Adipocyte (in vitro differentiated cells): Measurements from ENCODE around the gene ALPL.
A peak's percentile ranks its signal among the peaks of the same experiment; 100 is the strongest.

Experiments
- DNase-seq: peaks from one replicate; pipeline ENCODE4 v3.0.0-alpha.2; 2015; ENCODE audit warnings: low read depth
- H3K27me3 ChIP-seq: replicated peaks from 2 replicates; pipeline ENCODE4 v1.7.0; 2013; ENCODE audit warnings: mild to moderate bottlenecking, low read length, moderate library complexity; ENCODE audit not compliant: control insufficient read depth, insufficient read depth
- H3K36me3 ChIP-seq: 2 replicates; pipeline ENCODE4 v1.7.0; 2013; ENCODE audit warnings: low read length, mild to moderate bottlenecking, moderate library complexity; ENCODE audit not compliant: control insufficient read depth, insufficient read depth, severe bottlenecking
- H3K4me1 ChIP-seq: 2 replicates; pipeline ENCODE4 v1.7.0; 2013; ENCODE audit warnings: mild to moderate bottlenecking, low read length, moderate library complexity; ENCODE audit not compliant: control insufficient read depth, insufficient read depth
- H3K4me3 ChIP-seq: 2 replicates; pipeline ENCODE4 v1.7.0; 2013; ENCODE audit warnings: mild to moderate bottlenecking, low read length, moderate library complexity
- H3K9ac ChIP-seq: 2 replicates; pipeline ENCODE4 v1.7.0; 2013; ENCODE audit warnings: mild to moderate bottlenecking, low read length, moderate library complexity
- H3K9me3 ChIP-seq: 2 replicates; pipeline ENCODE4 v1.7.0; 2013; ENCODE audit warnings: mild to moderate bottlenecking, low read length, moderate library complexity; ENCODE audit not compliant: control insufficient read depth

The ALPL gene

GRCh38 chr1:21617126-21617738, 108.0 kb downstream of the ALPL start:
- no peaks in the 10 kb centered on the region for H3K4me1 ChIP-seq
- H3K36me3 ChIP-seq, result no peaks in the 10 kb centered on the region
- H3K9me3 ChIP-seq, result no peaks in the 10 kb centered on the region
- no peak overlapping the region for H3K9ac ChIP-seq
- no peak for DNase-seq
- no peak overlapping the region for H3K4me3 ChIP-seq
- H3K27me3 ChIP-seq, result peaks cover 45% of the 10 kb centered on the region

- no peak overlapping the region for H3K4me3 ChIP-seq
- no peaks in the 10 kb centered on the region for H3K9me3 ChIP-seq
- no peaks in the 10 kb centered on the region for H3K36me3 ChIP-seq
- no peaks in the 10 kb centered on the region for H3K4me1 ChIP-seq
- no peak for DNase-seq
- H3K9ac ChIP-seq, result no peak overlapping the region
- H3K27me3 ChIP-seq, result peaks cover 37% of the 10 kb centered on the region
These were observed 108.8 kb downstream of the ALPL start for GRCh38 chr1:21618059-21618458.

- Histone ChIP-seq H3K36me3 (no peaks in the 10 kb centered on the region), H3K4me1 (no peaks in the 10 kb centered on the region), H3K9ac (no peak overlapping the region), H3K27me3 (peaks cover 30% of the 10 kb centered on the region), H3K4me3 (no peak overlapping the region), H3K9me3 (no peaks in the 10 kb centered on the region)
- DNase-seq, result no peak
These were observed 109.5 kb downstream of the ALPL start for GRCh38 chr1:21618561-21619374.

- no peaks in the 10 kb centered on the region for H3K36me3 ChIP-seq
- H3K9ac ChIP-seq, result no peak overlapping the region
- H3K4me1 ChIP-seq, result no peaks in the 10 kb centered on the region
- no peak overlapping the region for H3K4me3 ChIP-seq
- DNase-seq, result no peak
- H3K9me3 ChIP-seq, result no peaks in the 10 kb centered on the region
- peaks cover 29% of the 10 kb centered on the region for H3K27me3 ChIP-seq
These were observed 110.2 kb downstream of the ALPL start for GRCh38 chr1:21619375-21619947.

- H3K9me3 ChIP-seq, result no peaks in the 10 kb centered on the region
- H3K9ac ChIP-seq, result no peak overlapping the region
- no peak for DNase-seq
- no peaks in the 10 kb centered on the region for H3K4me1 ChIP-seq
- no peak overlapping the region for H3K4me3 ChIP-seq
- peaks cover 29% of the 10 kb centered on the region for H3K27me3 ChIP-seq
- no peaks in the 10 kb centered on the region for H3K36me3 ChIP-seq
These were observed 110.8 kb downstream of the ALPL start for GRCh38 chr1:21620011-21620410.

- Histone ChIP-seq H3K4me1 (no peaks in the 10 kb centered on the region), H3K36me3 (no peaks in the 10 kb centered on the region), H3K4me3 (no peak overlapping the region), H3K9ac (no peak overlapping the region), H3K27me3 (peaks cover 29% of the 10 kb centered on the region), H3K9me3 (no peaks in the 10 kb centered on the region)
- DNase-seq, result no peak
These were observed 111.3 kb downstream of the ALPL start for GRCh38 chr1:21620496-21620895.

GRCh38 chr1:21621051-21621450, 111.8 kb downstream of the ALPL start:
- Histone ChIP-seq H3K9me3 (no peaks in the 10 kb centered on the region), H3K9ac (no peak overlapping the region), H3K36me3 (no peaks in the 10 kb centered on the region), H3K4me1 (no peaks in the 10 kb centered on the region), H3K4me3 (no peak overlapping the region), H3K27me3 (peaks cover 29% of the 10 kb centered on the region)
- no peak for DNase-seq

GRCh38 chr1:21621761-21622436, 112.7 kb downstream of the ALPL start:
- peaks cover 31% of the 10 kb centered on the region for H3K27me3 ChIP-seq
- no peak overlapping the region for H3K4me3 ChIP-seq
- H3K4me1 ChIP-seq, result no peaks in the 10 kb centered on the region

GRCh38 chr1:21622466-21623315, 113.5 kb downstream of the ALPL start:
- H3K9me3 ChIP-seq, result no peaks in the 10 kb centered on the region
- peaks cover 32% of the 10 kb centered on the region for H3K27me3 ChIP-seq
- DNase-seq, result peak; percentile 45
- H3K4me3 ChIP-seq, result no peak overlapping the region
- no peak overlapping the region for H3K9ac ChIP-seq
- H3K4me1 ChIP-seq, result no peaks in the 10 kb centered on the region
- H3K36me3 ChIP-seq, result no peaks in the 10 kb centered on the region

More at GRCh38 chr1:21621761-21622436, 112.7 kb downstream of the ALPL start:
- DNase-seq, result no peak
- no peaks in the 10 kb centered on the region for H3K9me3 ChIP-seq
- no peak overlapping the region for H3K9ac ChIP-seq
- no peaks in the 10 kb centered on the region for H3K36me3 ChIP-seq

GRCh38 chr1:21623410-21623961, 114.3 kb downstream of the ALPL start:
- Histone ChIP-seq H3K36me3 (no peaks in the 10 kb centered on the region), H3K4me1 (no peaks in the 10 kb centered on the region), H3K27me3 (peaks cover 31% of the 10 kb centered on the region), H3K9ac (no peak overlapping the region), H3K9me3 (no peaks in the 10 kb centered on the region), H3K4me3 (no peak overlapping the region)
- DNase-seq, result no peak
